CD4-positive, CD25-positive, alpha-beta regulatory T cell (primary cell): ENCODE measurements around the gene RIMS1. TPM values are rescaled to one million over a fixed set of nuclear protein-coding genes. Genes with fewer than 3 reads are reported as not detected.

ENCODE experiments used
- ATAC-seq, 2 donors: fragments of 150-1000 bp; cut with Tn5 transposase; one replicate each; pipeline ENCODE4 v1.10.0; 2021; ENCODE audit warnings: low read depth in 2 of 2, moderate number of reproducible peaks in 2 of 2, moderate library complexity in 1 of 2
- DNase-seq, 3 donors: peaks; one replicate each; pipeline versions ENCODE4 v3.0.0 to v3.0.0-alpha.2; 2012 to 2022; ENCODE audit warnings: mixed read lengths in 1 of 3
- H3K27ac ChIP-seq: one replicate; pipeline ENCODE4 v1.7.0; 2013; ENCODE audit warnings: mild to moderate bottlenecking, low read length; ENCODE audit not compliant: insufficient read depth, poor library complexity, severe bottlenecking
- H3K27me3 ChIP-seq: one replicate; pipeline ENCODE4 v1.7.0; 2013; ENCODE audit warnings: low read length; ENCODE audit not compliant: control insufficient read depth, insufficient read depth
- H3K36me3 ChIP-seq: one replicate; pipeline ENCODE4 v1.7.0; 2013; ENCODE audit warnings: mild to moderate bottlenecking, low read length, moderate library complexity; ENCODE audit not compliant: control insufficient read depth, insufficient read depth
- H3K4me1 ChIP-seq: 2 replicates; pipeline ENCODE4 v1.7.0; 2013; ENCODE audit warnings: mild to moderate bottlenecking, low read length; ENCODE audit not compliant: insufficient read depth, control insufficient read depth, poor library complexity, severe bottlenecking
- H3K4me3 ChIP-seq: one replicate; pipeline ENCODE4 v1.7.0; 2013; ENCODE audit warnings: low read depth, mild to moderate bottlenecking, low read length, moderate library complexity
- H3K9me3 ChIP-seq, 2 experiments: 1 replicate in 1 of 2; 2 replicates in 1 of 2; pipeline ENCODE4 v1.7.0; 2013; ENCODE audit warnings: low read length in 2 of 2, mild to moderate bottlenecking in 1 of 2, moderate library complexity in 1 of 2; ENCODE audit not compliant: control insufficient read depth in 2 of 2
- H3K27ac Mint-ChIP-seq, 3 donors: one replicate each; pipeline ENCODE4 v1.8.0; 2020 to 2022; ENCODE audit warnings: mild to moderate bottlenecking in 3 of 3, mixed read lengths in 3 of 3, moderate library complexity in 2 of 3
- H3K27me3 Mint-ChIP-seq: one replicate; pipeline ENCODE4 v1.8.0; 2022; ENCODE audit warnings: mild to moderate bottlenecking, mixed read lengths
- H3K36me3 Mint-ChIP-seq: one replicate; pipeline ENCODE4 v1.8.0; 2020; ENCODE audit warnings: mixed read lengths
- H3K4me1 Mint-ChIP-seq, 4 donors: one replicate each; pipeline ENCODE4 v1.8.0; 2020 to 2022; ENCODE audit warnings: mixed read lengths in 4 of 4, mild to moderate bottlenecking in 1 of 4
- H3K4me3 Mint-ChIP-seq, 4 donors: one replicate each; pipeline ENCODE4 v1.8.0; 2020 to 2022; ENCODE audit warnings: mild to moderate bottlenecking in 4 of 4, mixed read lengths in 4 of 4, moderate library complexity in 3 of 4
- H3K9me3 Mint-ChIP-seq, 7 donors: one replicate each; pipeline ENCODE4 v1.8.0; 2020 to 2022; ENCODE audit warnings: mixed read lengths in 7 of 7, mild to moderate bottlenecking in 3 of 7, moderate library complexity in 2 of 7
- polyA plus RNA-seq, 4 donors: library from polyadenylated mRNA; unstranded; fragments of 300-500 nt; fragmentation: Illumina TruSeq; gene quantifications; one replicate each; pipeline ENCODE4 v1.2.3, GENCODE V29; 2021
- total RNA-seq: library from RNA; stranded (reverse); gene quantifications from one replicate; pipeline ENCODE4 v1.2.3, GENCODE V29; 2022

Gene RIMS1
- total and polyA plus RNA-seq, 5 donors from 2014 or later = not detected

DNA sequence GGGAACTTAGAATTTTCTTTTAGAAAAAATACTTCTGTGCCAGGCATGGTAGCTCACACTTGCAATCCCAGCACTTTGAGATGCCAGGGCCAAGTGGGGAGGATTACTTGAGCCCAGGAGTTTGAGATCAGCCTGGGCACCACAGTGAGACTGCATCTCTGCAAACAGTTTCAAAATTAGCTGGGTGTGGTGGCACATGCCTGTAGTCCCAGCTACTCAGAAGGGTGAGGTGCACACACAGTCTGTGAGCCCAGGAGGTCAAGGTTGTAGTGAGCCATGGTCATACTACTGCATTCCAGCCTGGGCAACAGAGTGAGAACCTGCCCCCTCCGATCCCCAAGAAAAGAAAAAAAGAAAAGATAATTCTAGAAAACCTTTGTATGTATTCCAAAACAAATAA, 389.5 kb downstream of the RIMS1 start:
- no peak overlapping the region for H3K27ac Mint-ChIP-seq
- Histone ChIP-seq H3K27ac (no peak overlapping the region), H3K4me1 (no peaks in the 10 kb centered on the region), H3K36me3 (no peaks in the 10 kb centered on the region), H3K27me3 (no peaks in the 10 kb centered on the region), H3K4me3 (no peak overlapping the region), H3K9me3 (no peaks in the 10 kb centered on the region)
- ATAC-seq (no peak), DNase-seq (no peak)
- no peak overlapping the region for H3K4me3 Mint-ChIP-seq
- H3K27me3 Mint-ChIP-seq = no peaks in the 10 kb centered on the region
- no peaks in the 10 kb centered on the region for H3K9me3 Mint-ChIP-seq
- H3K4me1 Mint-ChIP-seq = no peaks in the 10 kb centered on the region
- no peaks in the 10 kb centered on the region for H3K36me3 Mint-ChIP-seq

DNA sequence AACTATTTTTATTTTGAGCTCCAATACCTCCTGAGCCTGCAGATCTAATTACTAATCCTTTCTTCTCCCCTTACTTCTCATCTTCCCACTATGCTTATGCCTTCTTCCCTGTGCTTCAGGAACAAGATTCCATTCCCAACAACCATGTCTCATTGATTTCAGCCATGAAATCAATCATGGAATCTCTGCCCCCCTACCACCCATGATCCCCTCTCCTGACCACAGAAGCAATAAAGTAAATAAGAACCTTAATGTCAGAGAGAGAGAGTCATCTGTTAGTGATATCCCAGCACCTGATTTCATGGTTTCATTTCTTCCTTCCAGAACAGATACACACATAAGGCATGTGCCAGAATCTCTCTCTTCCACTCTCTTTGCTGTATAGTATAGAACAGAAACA, 395.9 kb downstream of the RIMS1 start:
- ATAC-seq = no peak
- H3K27ac ChIP-seq = no peak overlapping the region
- H3K4me3 Mint-ChIP-seq = no peak overlapping the region
- no peak for DNase-seq
- H3K27me3 ChIP-seq = no peaks in the 10 kb centered on the region
- H3K36me3 Mint-ChIP-seq = no peaks in the 10 kb centered on the region
- no peaks in the 10 kb centered on the region for H3K9me3 ChIP-seq
- peaks cover 0 to 3% (median 0%) of the 10 kb centered on the region in 7 donors for H3K9me3 Mint-ChIP-seq
- H3K4me1 Mint-ChIP-seq = no peaks in the 10 kb centered on the region
- H3K27ac Mint-ChIP-seq = no peak overlapping the region
- H3K27me3 Mint-ChIP-seq = no peaks in the 10 kb centered on the region
- no peaks in the 10 kb centered on the region for H3K36me3 ChIP-seq
- H3K4me1 ChIP-seq = no peaks in the 10 kb centered on the region
- no peak overlapping the region for H3K4me3 ChIP-seq

DNA sequence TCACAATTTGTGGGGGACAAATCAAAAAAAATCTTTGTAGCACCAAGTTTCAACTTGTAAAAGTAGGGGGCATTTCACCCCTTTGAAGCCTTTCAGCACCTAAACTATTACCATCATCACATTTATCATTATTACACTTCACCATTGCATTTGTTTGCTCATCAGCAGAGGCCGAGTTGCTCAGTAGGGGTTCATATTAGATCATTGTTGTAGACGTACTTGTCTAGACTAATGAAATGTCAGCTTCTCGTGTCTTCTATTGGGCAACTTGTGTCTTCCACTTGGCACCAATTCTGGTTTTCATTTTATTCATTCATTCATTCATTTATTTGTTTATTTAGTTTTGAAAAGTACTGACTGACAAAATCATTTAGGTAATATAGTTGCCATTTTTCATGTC, 397.2 kb downstream of the RIMS1 start:
- ATAC-seq = no peak
- H3K9me3 Mint-ChIP-seq = peaks cover 0 to 3% (median 0%) of the 10 kb centered on the region in 7 donors

DNA sequence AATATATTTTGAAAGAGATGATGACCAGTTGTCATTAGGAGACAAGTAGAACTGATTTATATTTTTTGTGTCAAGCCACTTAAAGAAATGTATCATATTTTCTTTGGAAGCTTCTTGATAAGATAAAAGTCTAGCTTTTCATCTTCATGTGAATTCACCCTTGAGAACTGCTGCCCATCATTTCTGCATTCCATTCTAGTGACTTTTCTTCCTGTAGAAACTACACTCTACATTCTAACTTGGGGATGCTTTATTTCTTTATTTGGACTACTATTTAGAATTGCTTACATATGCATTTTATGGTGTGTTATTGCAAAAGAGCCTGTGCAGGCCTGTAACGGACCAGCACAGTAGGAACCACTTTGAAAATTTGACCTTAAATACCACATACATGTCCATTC, 400.6 kb downstream of the RIMS1 start:
- Histone ChIP-seq H3K4me3 (no peak overlapping the region), H3K27ac (no peak overlapping the region), H3K27me3 (no peaks in the 10 kb centered on the region), H3K9me3 (no peaks in the 10 kb centered on the region), H3K36me3 (no peaks in the 10 kb centered on the region), H3K4me1 (no peaks in the 10 kb centered on the region)
- H3K4me1 Mint-ChIP-seq = no peaks in the 10 kb centered on the region
- no peaks in the 10 kb centered on the region for H3K36me3 Mint-ChIP-seq
- no peak overlapping the region for H3K27ac Mint-ChIP-seq
- ATAC-seq = no peak
- H3K4me3 Mint-ChIP-seq = no peak overlapping the region
- DNase-seq = no peak
- H3K27me3 Mint-ChIP-seq = no peaks in the 10 kb centered on the region
- peaks cover 0 to 3% (median 0%) of the 10 kb centered on the region in 7 donors for H3K9me3 Mint-ChIP-seq

More for the DNA sequence above, 397.2 kb downstream of the RIMS1 start:
- Mint-ChIP-seq H3K4me1 (no peaks in the 10 kb centered on the region), H3K36me3 (no peaks in the 10 kb centered on the region), H3K4me3 (no peak overlapping the region), H3K27me3 (no peaks in the 10 kb centered on the region), H3K27ac (no peak overlapping the region)
- DNase-seq = no peak
- Histone ChIP-seq H3K4me1 (no peaks in the 10 kb centered on the region), H3K9me3 (no peaks in the 10 kb centered on the region), H3K27me3 (no peaks in the 10 kb centered on the region), H3K4me3 (no peak overlapping the region), H3K36me3 (no peaks in the 10 kb centered on the region), H3K27ac (no peak overlapping the region)

DNA sequence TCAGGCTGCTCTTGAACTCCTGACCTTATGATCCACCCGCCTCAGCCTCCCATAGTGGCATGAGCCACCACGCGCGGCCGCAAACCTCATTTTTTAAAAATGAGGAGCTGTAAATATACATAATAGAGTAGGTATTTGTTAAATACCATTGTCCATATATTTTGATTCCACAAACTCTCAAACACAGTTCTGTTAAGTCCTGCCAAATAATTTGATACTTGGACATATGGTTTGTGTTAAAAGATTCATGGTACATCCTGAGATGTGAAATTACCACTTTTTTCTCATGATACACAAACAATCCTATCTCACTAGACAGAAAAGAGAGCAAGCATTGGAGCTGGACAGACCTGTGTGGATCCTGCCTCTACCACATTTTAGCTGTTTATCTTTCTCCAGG, 401.5 kb downstream of the RIMS1 start:
- Mint-ChIP-seq H3K27ac (no peak overlapping the region), H3K36me3 (no peaks in the 10 kb centered on the region), H3K4me3 (no peak overlapping the region), H3K9me3 (peaks cover 0 to 1% (median 0%) of the 10 kb centered on the region in 7 donors), H3K27me3 (no peaks in the 10 kb centered on the region), H3K4me1 (no peaks in the 10 kb centered on the region)
- no peak overlapping the region for H3K27ac ChIP-seq
- ATAC-seq (no peak), DNase-seq (no peak)
- no peak overlapping the region for H3K4me3 ChIP-seq
- H3K36me3 ChIP-seq = no peaks in the 10 kb centered on the region
- H3K9me3 ChIP-seq = no peaks in the 10 kb centered on the region
- H3K4me1 ChIP-seq = no peaks in the 10 kb centered on the region
- no peaks in the 10 kb centered on the region for H3K27me3 ChIP-seq

DNA sequence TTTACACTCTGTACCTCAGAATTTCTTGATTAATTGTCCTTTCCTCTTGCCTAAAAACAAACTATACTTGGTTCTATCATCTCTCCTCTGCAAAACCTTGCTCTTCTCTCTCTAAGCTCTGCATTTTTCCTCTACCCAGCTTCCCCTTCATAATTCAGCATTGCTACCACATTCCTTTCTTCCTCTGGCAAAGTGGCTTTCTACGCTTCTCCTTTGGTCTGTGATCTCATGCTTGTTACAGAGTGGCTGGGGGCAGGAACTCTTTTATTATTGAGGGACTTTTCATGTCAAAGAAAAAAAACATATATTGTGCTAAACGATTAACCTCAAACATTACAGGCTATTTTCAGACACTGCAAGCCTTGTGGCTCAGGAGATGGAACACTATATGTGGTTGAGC, 402.2 kb downstream of the RIMS1 start:
- Mint-ChIP-seq H3K36me3 (no peaks in the 10 kb centered on the region), H3K4me1 (no peaks in the 10 kb centered on the region), H3K4me3 (no peak overlapping the region), H3K27ac (no peak overlapping the region), H3K27me3 (no peaks in the 10 kb centered on the region), H3K9me3 (peaks cover 0 to 1% (median 0%) of the 10 kb centered on the region in 7 donors)
- H3K36me3 ChIP-seq = no peaks in the 10 kb centered on the region
- H3K9me3 ChIP-seq = no peaks in the 10 kb centered on the region
- no peak overlapping the region for H3K4me3 ChIP-seq
- H3K4me1 ChIP-seq = no peaks in the 10 kb centered on the region
- DNase-seq = no peak
- no peaks in the 10 kb centered on the region for H3K27me3 ChIP-seq
- H3K27ac ChIP-seq = no peak overlapping the region
- ATAC-seq = no peak

DNA sequence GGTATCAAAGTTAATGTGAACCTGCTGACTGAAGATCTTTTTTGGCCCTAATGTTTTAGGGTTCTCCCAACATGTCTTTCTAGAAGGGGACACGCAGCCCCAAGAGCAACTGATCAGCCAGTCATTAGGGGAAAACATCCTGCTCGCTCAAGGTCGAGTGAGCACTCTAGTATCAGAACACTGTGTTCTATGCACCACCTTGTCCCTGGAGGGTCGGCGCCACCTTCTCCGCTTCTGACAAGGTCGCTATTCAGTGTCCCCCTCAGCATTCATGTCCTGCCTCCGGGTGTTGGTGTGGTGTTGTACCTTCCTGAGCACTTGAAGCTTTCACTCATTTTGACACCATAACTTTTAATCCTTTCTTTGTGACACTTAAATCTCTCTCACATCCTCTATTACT, 404.3 kb downstream of the RIMS1 start:
- Mint-ChIP-seq H3K9me3 (peaks cover 0 to 1% (median 0%) of the 10 kb centered on the region in 7 donors), H3K4me1 (no peaks in the 10 kb centered on the region), H3K36me3 (no peaks in the 10 kb centered on the region), H3K27me3 (no peaks in the 10 kb centered on the region), H3K27ac (no peak overlapping the region), H3K4me3 (no peak overlapping the region)
- ATAC-seq (no peak), DNase-seq (no peak)
- Histone ChIP-seq H3K9me3 (no peaks in the 10 kb centered on the region), H3K27ac (no peak overlapping the region), H3K27me3 (no peaks in the 10 kb centered on the region), H3K4me3 (no peak overlapping the region), H3K36me3 (no peaks in the 10 kb centered on the region), H3K4me1 (no peaks in the 10 kb centered on the region)

DNA sequence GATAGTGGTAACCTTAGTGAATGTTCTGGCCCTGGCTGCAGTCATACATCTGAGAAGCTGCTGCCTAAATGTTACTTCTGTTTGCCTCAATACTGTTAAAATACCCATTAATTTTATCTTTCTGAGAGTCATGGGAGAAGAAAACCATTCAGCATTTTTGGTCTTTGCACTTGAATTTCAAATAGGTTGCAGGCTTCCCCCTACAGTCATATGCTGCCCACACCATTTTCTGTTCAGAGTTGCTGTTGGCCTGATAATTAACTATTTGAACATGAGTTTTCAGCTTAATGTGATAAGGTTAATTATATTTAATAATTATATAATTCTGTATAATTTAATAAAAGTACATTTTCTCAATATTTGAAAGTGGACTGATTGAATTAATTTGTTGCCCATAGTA, 410.0 kb downstream of the RIMS1 start:
- no peak for DNase-seq
- no peak overlapping the region for H3K4me3 Mint-ChIP-seq
- Histone ChIP-seq H3K36me3 (no peaks in the 10 kb centered on the region), H3K27me3 (no peaks in the 10 kb centered on the region), H3K4me3 (no peak overlapping the region), H3K4me1 (no peaks in the 10 kb centered on the region), H3K27ac (no peak overlapping the region), H3K9me3 (no peaks in the 10 kb centered on the region)
- no peaks in the 10 kb centered on the region for H3K4me1 Mint-ChIP-seq
- no peak for ATAC-seq
- no peaks in the 10 kb centered on the region for H3K27me3 Mint-ChIP-seq
- H3K27ac Mint-ChIP-seq = no peak overlapping the region
- H3K36me3 Mint-ChIP-seq = no peaks in the 10 kb centered on the region
- H3K9me3 Mint-ChIP-seq = peaks cover 0 to 2% (median 0%) of the 10 kb centered on the region in 7 donors
